ENCODE results near the gene ARHGAP18.

Gene ARHGAP18

GRCh38 chr6:129697788-129698187 is 12.2 kb downstream of the ARHGAP18 start:
- Histone ChIP-seq H3K27ac (ENCODE audit: low read length) (peak overlapping the region; percentile 53), H3K9ac (ENCODE audit: low read length) (peak overlapping the region; percentile 22; the same call in 1 of the 2 replicates), H3K4me3 (ENCODE audit: low read length) (no peak overlapping the region), H3K9me3 (replicated peaks; ENCODE audit: insufficient read depth, low read length) (no peaks in the 10 kb centered on the region), H4K20me1 (ENCODE audit: insufficient read depth, low read length) (no peaks in the 10 kb centered on the region), H2AFZ (ENCODE audit: low read length) (no peak overlapping the region), H3K36me3 (replicated peaks; ENCODE audit: insufficient read depth, low read length) (no peaks in the 10 kb centered on the region), H3F3A (ENCODE audit: insufficient read depth, low read length) (peaks cover 13% of the 10 kb centered on the region; the same call in 1 of the 2 replicates), H3K4me1 (ENCODE audit: low read length) (peaks cover 59% of the 10 kb centered on the region), H3K9me2 (replicated peaks; ENCODE audit: insufficient read depth, low read length) (no peaks in the 10 kb centered on the region), H3K27me3 (replicated peaks; ENCODE audit: insufficient read depth, low read length) (no peaks in the 10 kb centered on the region), H3K79me2 (ENCODE audit: low read length) (peaks cover 100% of the 10 kb centered on the region), H3K4me2 (ENCODE audit: low read depth, low read length) (peak overlapping the region; percentile 75)
- no peak for TF ChIP-seq EZH2phosphoT487 (IDR thresholded peaks at IDR 0.05; ENCODE audit: low read length)
- TF ChIP-seq CTCF (IDR thresholded peaks at IDR 0.05; ENCODE audit: low read length), result no peak
- no peak for TF ChIP-seq EZH2 (optimal IDR thresholded peaks at IDR 0.05; ENCODE audit: low read depth, low read length)
- DNase-seq, result peak; percentile 27

GRCh38 chr6:129696843-129697242 is 13.1 kb downstream of the ARHGAP18 start:
- H3K36me3 ChIP-seq (replicated peaks; ENCODE audit: insufficient read depth, low read length), result no peaks in the 10 kb centered on the region
- H3K9me2 ChIP-seq (replicated peaks; ENCODE audit: insufficient read depth, low read length), result no peaks in the 10 kb centered on the region
- H3K79me2 ChIP-seq (ENCODE audit: low read length), result peaks cover 100% of the 10 kb centered on the region
- H2AFZ ChIP-seq (ENCODE audit: low read length), result no peak overlapping the region
- no peak for DNase-seq
- H3F3A ChIP-seq (ENCODE audit: insufficient read depth, low read length), result peaks cover 13% of the 10 kb centered on the region; the same call in 1 of the 2 replicates
- no peak overlapping the region for H3K4me3 ChIP-seq (ENCODE audit: low read length)
- peak overlapping the region; percentile 75; the same call in 1 of the 2 replicates for H3K4me2 ChIP-seq (ENCODE audit: low read depth, low read length)
- H3K27me3 ChIP-seq (replicated peaks; ENCODE audit: insufficient read depth, low read length), result no peaks in the 10 kb centered on the region
- H3K27ac ChIP-seq (ENCODE audit: low read length), result no peak overlapping the region
- H3K9ac ChIP-seq (ENCODE audit: low read length), result no peak overlapping the region
- H4K20me1 ChIP-seq (ENCODE audit: insufficient read depth, low read length), result no peaks in the 10 kb centered on the region
- H3K9me3 ChIP-seq (replicated peaks; ENCODE audit: insufficient read depth, low read length), result no peaks in the 10 kb centered on the region
- TF ChIP-seq CTCF (IDR thresholded peaks at IDR 0.05; ENCODE audit: low read length) (no peak), EZH2phosphoT487 (IDR thresholded peaks at IDR 0.05; ENCODE audit: low read length) (no peak), EZH2 (optimal IDR thresholded peaks at IDR 0.05; ENCODE audit: low read depth, low read length) (no peak)
- H3K4me1 ChIP-seq (ENCODE audit: low read length), result peaks cover 58% of the 10 kb centered on the region

GRCh38 chr6:129696028-129696418 is 14.0 kb downstream of the ARHGAP18 start:
- Histone ChIP-seq H3K79me2 (ENCODE audit: low read length) (peaks cover 100% of the 10 kb centered on the region), H3K9me2 (replicated peaks; ENCODE audit: insufficient read depth, low read length) (no peaks in the 10 kb centered on the region), H2AFZ (ENCODE audit: low read length) (no peak overlapping the region), H3K4me2 (ENCODE audit: low read depth, low read length) (peak overlapping the region; percentile 42; the same call in 1 of the 2 replicates), H3K4me3 (ENCODE audit: low read length) (no peak overlapping the region), H3K27ac (ENCODE audit: low read length) (no peak overlapping the region), H3K27me3 (replicated peaks; ENCODE audit: insufficient read depth, low read length) (no peaks in the 10 kb centered on the region), H3F3A (ENCODE audit: insufficient read depth, low read length) (peaks cover 13% of the 10 kb centered on the region; the same call in 1 of the 2 replicates), H3K9me3 (replicated peaks; ENCODE audit: insufficient read depth, low read length) (no peaks in the 10 kb centered on the region), H4K20me1 (ENCODE audit: insufficient read depth, low read length) (no peaks in the 10 kb centered on the region), H3K4me1 (ENCODE audit: low read length) (peaks cover 62% of the 10 kb centered on the region), H3K36me3 (replicated peaks; ENCODE audit: insufficient read depth, low read length) (no peaks in the 10 kb centered on the region), H3K9ac (ENCODE audit: low read length) (peak overlapping the region; percentile 1; the same call in 1 of the 2 replicates)
- no peak for TF ChIP-seq CTCF (IDR thresholded peaks at IDR 0.05; ENCODE audit: low read length)
- no peak for TF ChIP-seq EZH2phosphoT487 (IDR thresholded peaks at IDR 0.05; ENCODE audit: low read length)
- no peak for DNase-seq
